Neural progenitor cell (in vitro differentiated cells): ENCODE measurements around the gene SERPIND1. TPM values are rescaled to one million over a fixed set of nuclear protein-coding genes. Genes with fewer than 3 reads are reported as not detected.

Experiments used
- DNase-seq: peaks from one replicate; pipeline ENCODE4 v3.0.0-alpha.2; 2016; ENCODE audit warnings: low spot score
- H2AFZ ChIP-seq: fragments of 200-600 bp; sonication (generic); replicated peaks from 2 replicates; pipeline ENCODE4 v1.6.1; 2016; ENCODE audit warnings: antibody characterized with exemption
- H3F3A ChIP-seq: fragments of 200-600 bp; sonication (generic); 2 replicates; pipeline ENCODE4 v1.6.1; 2016; ENCODE audit warnings: antibody characterized with exemption, low read depth
- H3K27ac ChIP-seq: fragments of 200-600 bp; sonication (generic); 2 replicates; pipeline ENCODE4 v1.5.1; 2016; ENCODE audit warnings: mild to moderate bottlenecking
- H3K27me3 ChIP-seq: fragments of 200-600 bp; sonication (generic); 2 replicates; pipeline ENCODE4 v1.6.1; 2016; ENCODE audit warnings: mild to moderate bottlenecking, moderate library complexity
- H3K36me3 ChIP-seq: fragments of 200-600 bp; sonication (generic); 2 replicates; pipeline ENCODE4 v1.5.1; 2016
- H3K4me1 ChIP-seq: fragments of 200-600 bp; sonication (generic); 2 replicates; pipeline ENCODE4 v1.6.1; 2016; ENCODE audit warnings: mixed run types
- H3K4me2 ChIP-seq: fragments of 200-600 bp; sonication (generic); 2 replicates; pipeline ENCODE4 v1.6.1; 2016
- H3K4me3 ChIP-seq: fragments of 200-600 bp; sonication (generic); 2 replicates; pipeline ENCODE4 v1.5.1; 2016
- H3K79me2 ChIP-seq: fragments of 200-600 bp; sonication (generic); 2 replicates; pipeline ENCODE4 v1.6.1; 2016; ENCODE audit warnings: low read depth
- H3K9ac ChIP-seq: fragments of 200-600 bp; sonication (generic); 2 replicates; pipeline ENCODE4 v1.6.1; 2016
- H3K9me3 ChIP-seq: fragments of 200-600 bp; sonication (generic); 2 replicates; pipeline ENCODE4 v1.5.1; 2016; ENCODE audit warnings: low read depth
- H4K20me1 ChIP-seq: fragments of 200-600 bp; sonication (generic); 2 replicates; pipeline ENCODE4 v1.6.1; 2016; ENCODE audit warnings: low read depth
- H3K27ac Mint-ChIP-seq: 3 replicates; pipeline ENCODE4 v1.8.0; 2021; ENCODE audit warnings: mixed read lengths
- H3K27me3 Mint-ChIP-seq: 2 replicates; pipeline ENCODE4 v1.8.0; 2022; ENCODE audit warnings: low read depth, mild to moderate bottlenecking, inconsistent platforms, moderate library complexity, mixed read lengths; ENCODE audit not compliant: insufficient read depth
- H3K36me3 Mint-ChIP-seq: 3 replicates; pipeline ENCODE4 v1.8.0; 2021; ENCODE audit warnings: mixed read lengths
- H3K4me1 Mint-ChIP-seq: 3 replicates; pipeline ENCODE4 v1.8.0; 2021; ENCODE audit warnings: mixed read lengths
- H3K4me3 Mint-ChIP-seq: 3 replicates; pipeline ENCODE4 v1.8.0; 2021; ENCODE audit warnings: mild to moderate bottlenecking, moderate library complexity, mixed read lengths
- H3K9me3 Mint-ChIP-seq: 3 replicates; pipeline ENCODE4 v1.8.0; 2020; ENCODE audit warnings: mixed read lengths
- CTCF ChIP-seq: fragments of 200-600 bp; sonication (generic); IDR thresholded peaks from 2 replicates; pipeline ENCODE4 v1.5.1; 2017; ENCODE audit warnings: antibody characterized with exemption, mild to moderate bottlenecking
- EZH2 ChIP-seq: fragments of 200-600 bp; sonication (generic); IDR thresholded peaks from 2 replicates; pipeline ENCODE4 v1.6.1; 2017; ENCODE audit warnings: antibody characterized with exemption, mild to moderate bottlenecking, moderate library complexity
- EZH2phosphoT487 ChIP-seq: fragments of 200-600 bp; sonication (generic); IDR thresholded peaks from 2 replicates; pipeline ENCODE4 v1.6.1; 2017; ENCODE audit warnings: antibody characterized with exemption
- total RNA-seq: library from RNA; depleted of rRNA; stranded (reverse); fragments of >200 nt; gene quantifications from 2 replicates; pipeline ENCODE4 v1.2.3, GENCODE V29; 2015; ENCODE audit warnings: low replicate concordance

SERPIND1 gene, protein sequence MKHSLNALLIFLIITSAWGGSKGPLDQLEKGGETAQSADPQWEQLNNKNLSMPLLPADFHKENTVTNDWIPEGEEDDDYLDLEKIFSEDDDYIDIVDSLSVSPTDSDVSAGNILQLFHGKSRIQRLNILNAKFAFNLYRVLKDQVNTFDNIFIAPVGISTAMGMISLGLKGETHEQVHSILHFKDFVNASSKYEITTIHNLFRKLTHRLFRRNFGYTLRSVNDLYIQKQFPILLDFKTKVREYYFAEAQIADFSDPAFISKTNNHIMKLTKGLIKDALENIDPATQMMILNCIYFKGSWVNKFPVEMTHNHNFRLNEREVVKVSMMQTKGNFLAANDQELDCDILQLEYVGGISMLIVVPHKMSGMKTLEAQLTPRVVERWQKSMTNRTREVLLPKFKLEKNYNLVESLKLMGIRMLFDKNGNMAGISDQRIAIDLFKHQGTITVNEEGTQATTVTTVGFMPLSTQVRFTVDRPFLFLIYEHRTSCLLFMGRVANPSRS
- total RNA-seq = not detected in 2 replicates

- no peak within 1 kb of the TSS for H3K4me3 Mint-ChIP-seq
- Histone ChIP-seq H3K79me2 (no peaks in the 10 kb centered on the region), H2AFZ (no peak within 1 kb of the TSS), H3K36me3 (no peaks in the 10 kb centered on the region), H3K9ac (no peak within 1 kb of the TSS), H3K4me1 (peaks cover 6% of the 10 kb centered on the region), H3F3A (no peaks in the 10 kb centered on the region), H3K4me3 (no peak within 1 kb of the TSS), H3K9me3 (no peaks in the 10 kb centered on the region), H3K27me3 (no peaks in the 10 kb centered on the region), H3K4me2 (no peak within 1 kb of the TSS), H4K20me1 (no peaks in the 10 kb centered on the region), H3K27ac (no peak within 1 kb of the TSS)
- no peak for TF ChIP-seq CTCF
- no peak for TF ChIP-seq EZH2
- no peaks in the 10 kb centered on the region for H3K9me3 Mint-ChIP-seq
- peaks cover 2% of the 10 kb centered on the region for H3K27me3 Mint-ChIP-seq
- peaks cover 5% of the 10 kb centered on the region for H3K4me1 Mint-ChIP-seq
- no peak for DNase-seq
- no peak within 1 kb of the TSS for H3K27ac Mint-ChIP-seq
- peaks cover 5% of the 10 kb centered on the region for H3K36me3 Mint-ChIP-seq
Observed at GRCh38 chr22:20773793-20774212, at the start of gene SERPIND1. Gene SERPIND1 (plus strand): TSS chr22:20774113. CDS start chr22:20779313, 5,200 bp downstream.

DNA sequence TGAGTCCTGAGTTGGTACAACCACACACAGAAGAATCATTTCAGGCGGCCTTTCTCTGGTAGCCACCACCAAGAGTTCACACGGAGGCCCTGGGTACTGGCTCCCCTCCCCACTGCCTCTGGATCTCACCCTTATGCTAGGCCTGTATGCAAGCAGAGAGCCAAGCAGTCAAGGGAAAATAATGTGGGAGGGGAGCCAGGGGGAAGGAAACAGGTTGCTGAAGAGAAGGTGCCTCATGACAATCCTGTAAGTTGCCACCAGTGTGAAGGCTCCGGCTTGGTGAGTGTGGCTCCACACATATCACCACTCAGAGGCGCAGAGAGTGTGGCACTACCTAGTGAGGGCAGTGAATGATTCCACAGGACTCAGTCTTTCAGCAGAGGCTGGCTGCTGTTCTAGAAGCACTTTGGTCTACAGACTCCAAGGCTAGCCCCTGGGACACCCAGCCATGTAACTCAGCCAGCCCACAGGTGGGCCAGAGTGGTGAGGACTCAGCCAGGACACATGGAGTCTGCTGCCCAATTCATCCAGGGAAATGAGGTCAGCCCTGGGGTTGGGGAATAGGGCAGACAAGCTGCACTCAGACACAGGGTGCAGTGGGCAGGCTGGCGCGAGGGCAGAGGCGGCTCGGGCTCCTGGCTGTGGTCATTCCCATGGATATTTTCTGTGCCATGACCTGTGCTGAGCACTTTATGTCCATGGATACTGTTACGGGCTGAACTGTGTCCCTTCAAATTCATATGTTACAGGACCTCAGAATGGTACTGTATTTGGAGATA is 49.0 kb upstream of the SERPIND1 start:
- Histone ChIP-seq H3K27me3 (no peaks in the 10 kb centered on the region), H2AFZ (no peak overlapping the region), H3F3A (no peaks in the 10 kb centered on the region), H3K4me1 (no peaks in the 10 kb centered on the region), H3K4me2 (no peak overlapping the region), H3K9ac (no peak overlapping the region), H3K4me3 (no peak overlapping the region), H3K79me2 (no peaks in the 10 kb centered on the region), H4K20me1 (no peaks in the 10 kb centered on the region), H3K27ac (no peak overlapping the region), H3K36me3 (no peaks in the 10 kb centered on the region), H3K9me3 (no peaks in the 10 kb centered on the region)
- Mint-ChIP-seq H3K27ac (no peak overlapping the region), H3K4me3 (no peak overlapping the region), H3K36me3 (peaks cover 20% of the 10 kb centered on the region), H3K9me3 (no peaks in the 10 kb centered on the region), H3K4me1 (no peaks in the 10 kb centered on the region), H3K27me3 (no peaks in the 10 kb centered on the region)
- DNase-seq = no peak
- TF ChIP-seq CTCF (no peak), EZH2 (no peak), EZH2phosphoT487 (no peak)

- Histone ChIP-seq H3K4me2 (no peak overlapping the region), H3K9me3 (no peaks in the 10 kb centered on the region), H4K20me1 (no peaks in the 10 kb centered on the region), H3K36me3 (no peaks in the 10 kb centered on the region), H2AFZ (no peak overlapping the region), H3F3A (no peaks in the 10 kb centered on the region), H3K9ac (no peak overlapping the region), H3K27me3 (no peaks in the 10 kb centered on the region), H3K27ac (no peak overlapping the region), H3K4me1 (no peaks in the 10 kb centered on the region), H3K4me3 (no peak overlapping the region), H3K79me2 (no peaks in the 10 kb centered on the region)
- Mint-ChIP-seq H3K27ac (no peak overlapping the region), H3K4me1 (no peaks in the 10 kb centered on the region), H3K9me3 (no peaks in the 10 kb centered on the region), H3K27me3 (no peaks in the 10 kb centered on the region), H3K36me3 (peaks cover 16% of the 10 kb centered on the region), H3K4me3 (no peak overlapping the region)
- DNase-seq = no peak
- TF ChIP-seq EZH2phosphoT487 = no peak
- TF ChIP-seq EZH2 = no peak
- no peak for TF ChIP-seq CTCF
Observed at GRCh38 chr22:20725987-20726558, 47.8 kb upstream of the SERPIND1 start.
